ENCODE results near the gene MS4A15.
"Not testable (repeated sequence)": the region's sequence is repeated elsewhere in the genome, so short reads cannot be mapped to it uniquely, and the experiment has no call there.

DNA sequence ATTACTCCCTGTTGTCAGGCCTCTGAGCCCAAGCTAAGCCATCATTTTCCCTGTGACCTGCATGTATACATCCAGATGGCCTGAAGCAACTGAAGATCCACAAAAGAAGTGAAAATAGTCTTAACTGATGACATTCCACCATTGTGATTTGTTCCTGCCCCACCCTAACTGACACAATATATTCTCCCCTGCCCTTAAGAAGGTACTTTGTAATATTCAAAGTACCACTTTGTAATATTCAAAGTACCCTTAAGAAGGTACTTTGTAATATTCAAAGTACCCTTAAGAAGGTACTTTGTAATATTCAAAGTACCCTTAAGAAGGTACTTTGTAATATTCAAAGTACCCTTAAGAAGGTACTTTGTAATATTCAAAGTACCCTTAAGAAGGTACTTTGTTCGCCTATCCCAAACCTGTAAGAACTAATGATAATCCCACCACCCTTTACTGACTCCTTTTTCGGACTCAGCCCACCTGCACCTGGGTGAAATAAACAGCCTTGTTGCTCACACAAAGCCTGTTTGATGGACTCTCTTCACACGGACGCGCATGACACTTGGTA, 67.2 kb downstream of the MS4A15 start:
- TF ChIP-seq, protein P1, sequence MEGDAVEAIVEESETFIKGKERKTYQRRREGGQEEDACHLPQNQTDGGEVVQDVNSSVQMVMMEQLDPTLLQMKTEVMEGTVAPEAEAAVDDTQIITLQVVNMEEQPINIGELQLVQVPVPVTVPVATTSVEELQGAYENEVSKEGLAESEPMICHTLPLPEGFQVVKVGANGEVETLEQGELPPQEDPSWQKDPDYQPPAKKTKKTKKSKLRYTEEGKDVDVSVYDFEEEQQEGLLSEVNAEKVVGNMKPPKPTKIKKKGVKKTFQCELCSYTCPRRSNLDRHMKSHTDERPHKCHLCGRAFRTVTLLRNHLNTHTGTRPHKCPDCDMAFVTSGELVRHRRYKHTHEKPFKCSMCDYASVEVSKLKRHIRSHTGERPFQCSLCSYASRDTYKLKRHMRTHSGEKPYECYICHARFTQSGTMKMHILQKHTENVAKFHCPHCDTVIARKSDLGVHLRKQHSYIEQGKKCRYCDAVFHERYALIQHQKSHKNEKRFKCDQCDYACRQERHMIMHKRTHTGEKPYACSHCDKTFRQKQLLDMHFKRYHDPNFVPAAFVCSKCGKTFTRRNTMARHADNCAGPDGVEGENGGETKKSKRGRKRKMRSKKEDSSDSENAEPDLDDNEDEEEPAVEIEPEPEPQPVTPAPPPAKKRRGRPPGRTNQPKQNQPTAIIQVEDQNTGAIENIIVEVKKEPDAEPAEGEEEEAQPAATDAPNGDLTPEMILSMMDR (IDR thresholded peaks at IDR 0.05), result not testable (repeated sequence)
- not testable (repeated sequence) for TF ChIP-seq POLR2A (IDR thresholded peaks at IDR 0.05)
